Measurements from ENCODE around the gene TPCN1. TPM values are rescaled to one million over a fixed set of nuclear protein-coding genes. Genes with fewer than 3 reads are reported as not detected.

The TPCN1 gene
- total RNA-seq, 4 donors from 2014 or later: 29.4 to 52.0 (median 33.5) TPM

DNA sequence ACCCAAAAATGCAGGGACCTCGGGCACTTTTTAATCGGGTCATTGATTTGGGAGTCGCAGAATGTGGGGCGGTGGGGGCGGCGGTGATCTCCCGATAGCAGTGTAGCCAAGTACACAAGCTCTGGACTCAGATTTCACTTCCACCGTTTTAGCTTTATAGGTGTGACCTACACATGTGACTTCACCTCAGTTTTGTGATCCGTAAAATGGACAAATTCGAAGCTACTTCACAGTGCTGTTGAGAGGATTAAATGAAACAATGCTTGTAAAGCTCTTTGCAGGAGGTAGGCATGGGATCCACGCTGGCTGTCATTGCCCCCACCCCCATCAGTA lies 35.3 kb upstream of the TPCN1 start:
- ATAC-seq (ENCODE audit: low FRiP score) (no peak), DNase-seq (ENCODE audit: low spot score) (no peak)
- no peak for TF ChIP-seq CTCF (IDR thresholded peaks at IDR 0.05)

DNA sequence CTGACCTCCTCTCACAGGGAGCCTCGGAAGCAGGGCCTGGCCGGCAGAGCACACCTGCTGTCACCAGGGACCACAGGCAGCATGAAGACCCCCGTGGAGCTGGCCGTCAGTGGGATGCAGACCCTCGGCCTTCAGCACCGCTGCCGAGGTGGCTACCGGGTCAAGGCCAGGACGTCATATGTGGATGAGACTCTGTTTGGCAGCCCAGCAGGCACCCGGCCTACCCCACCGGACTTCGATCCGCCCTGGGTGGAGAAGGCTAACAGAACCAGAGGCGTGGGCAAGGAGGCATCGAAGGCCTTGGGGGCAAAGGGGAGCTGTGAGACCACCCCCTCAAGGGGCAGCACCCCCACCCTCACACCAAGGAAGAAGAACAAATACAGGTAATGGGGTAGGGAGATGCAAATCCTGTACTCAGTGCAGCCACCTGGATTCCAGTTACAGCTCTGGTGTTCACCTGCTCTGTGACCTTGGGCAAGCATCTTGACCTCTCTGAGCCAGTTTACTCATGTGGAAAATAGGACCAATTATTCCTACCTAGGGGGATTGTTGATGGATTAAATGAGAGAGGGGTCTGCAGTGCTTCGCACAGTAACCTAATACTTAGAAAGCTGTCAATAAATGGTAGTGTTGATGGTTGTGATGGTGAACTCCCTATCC lies 34.5 kb upstream of the TPCN1 start:
- ATAC-seq (ENCODE audit: low FRiP score) (no peak), DNase-seq (ENCODE audit: low spot score) (no peak)
- no peak for TF ChIP-seq CTCF (IDR thresholded peaks at IDR 0.05)

- TF ChIP-seq CTCF (IDR thresholded peaks at IDR 0.05): no peak
- no peak for ATAC-seq (ENCODE audit: low FRiP score)
- DNase-seq (ENCODE audit: low spot score): no peak
Observed at GRCh38 chr12:113189361-113189760, 31.9 kb upstream of the TPCN1 start.

- TF ChIP-seq CTCF (IDR thresholded peaks at IDR 0.05): no peak
- no peak for DNase-seq (ENCODE audit: low spot score)
- ATAC-seq (ENCODE audit: low FRiP score): no peak
Observed at GRCh38 chr12:113190761-113191160, 30.5 kb upstream of the TPCN1 start.

DNA sequence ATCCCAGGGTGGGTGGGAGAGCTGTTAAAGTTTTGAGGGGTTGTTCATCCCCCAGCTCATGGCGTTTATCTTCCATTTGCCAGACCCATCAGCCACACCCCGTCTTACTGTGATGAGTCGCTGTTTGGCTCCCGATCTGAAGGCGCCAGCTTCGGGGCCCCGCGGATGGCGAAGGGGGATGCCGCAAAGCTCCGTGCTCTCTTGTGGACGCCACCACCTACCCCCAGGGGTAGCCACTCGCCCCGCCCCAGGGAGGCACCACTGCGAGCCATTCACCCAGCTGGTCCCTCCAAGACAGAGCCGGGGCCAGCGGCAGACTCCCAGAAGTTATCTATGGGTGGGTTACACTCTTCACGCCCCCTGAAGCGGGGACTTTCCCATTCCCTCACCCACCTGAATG lies 30.0 kb upstream of the TPCN1 start:
- DNase-seq (ENCODE audit: low spot score) (no peak), ATAC-seq (ENCODE audit: low FRiP score) (no peak)

GRCh38 chr12:113194971-113195391 lies 26.3 kb upstream of the TPCN1 start:
- no peak for DNase-seq (ENCODE audit: low spot score)
- no peak for ATAC-seq (ENCODE audit: low FRiP score)

More for the DNA sequence above, 30.0 kb upstream of the TPCN1 start:
- no peak for TF ChIP-seq CTCF (IDR thresholded peaks at IDR 0.05)

More at GRCh38 chr12:113194971-113195391, 26.3 kb upstream of the TPCN1 start:
- TF ChIP-seq CTCF (IDR thresholded peaks at IDR 0.05): no peak

Measured in omental fat pad (tissue), 4 donors.